Measurements from ENCODE around the gene TMEM129.

Gene TMEM129

DNA sequence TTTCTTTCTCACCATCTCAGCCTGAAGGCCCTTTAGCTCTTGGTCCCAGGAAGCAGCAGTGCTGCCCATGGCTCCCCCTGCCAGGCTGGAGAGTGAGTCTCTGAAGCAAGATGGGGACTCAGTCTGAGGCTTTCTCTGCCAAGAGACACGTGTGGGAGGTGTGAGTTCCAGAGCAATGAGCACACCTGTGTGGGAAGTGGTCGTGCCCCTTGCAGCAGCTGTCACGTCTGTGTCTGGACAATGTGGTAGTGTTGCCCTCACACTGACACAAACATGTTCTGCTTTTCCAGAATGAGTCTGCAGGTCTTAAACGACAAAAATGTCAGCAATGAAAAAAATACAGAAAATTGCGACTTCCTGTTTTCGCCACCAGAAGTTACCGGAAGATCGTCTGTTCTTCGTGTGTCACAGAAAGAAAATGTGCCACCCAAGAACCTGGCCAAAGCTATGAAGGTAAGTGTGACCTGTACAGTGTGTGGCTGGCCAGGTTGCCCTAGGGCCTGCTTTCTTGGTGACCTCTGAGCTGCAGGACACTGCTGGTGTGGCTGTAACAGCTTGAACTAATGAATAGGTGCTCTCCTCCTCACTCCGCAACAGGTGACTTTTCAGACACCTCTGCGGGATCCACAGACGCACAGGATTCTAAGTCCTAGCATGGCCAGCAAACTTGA is 2.1 kb upstream of the TMEM129 start:
- Histone ChIP-seq H3K9me3 (ENCODE audit: low read length) (no peaks in the 10 kb centered on the region), H3F3A (ENCODE audit: insufficient read depth, low read length) (no peaks in the 10 kb centered on the region; the same call in 1 of the 2 replicates), H3K9me2 (ENCODE audit: low read depth, low read length) (no peaks in the 10 kb centered on the region), H4K20me1 (ENCODE audit: insufficient read depth, low read length) (no peaks in the 10 kb centered on the region), H3K4me1 (ENCODE audit: insufficient read depth, low read length, severe bottlenecking) (peaks cover 59% of the 10 kb centered on the region), H3K36me3 (ENCODE audit: insufficient read depth, low read length) (peaks cover 45% of the 10 kb centered on the region), H3K27ac (ENCODE audit: low read depth, low read length, poor library complexity, severe bottlenecking) (peak overlapping the region; percentile 97), H2AFZ (ENCODE audit: low read length) (no peak overlapping the region), H3K4me3 (ENCODE audit: low read depth, low read length, poor library complexity, severe bottlenecking) (peak overlapping the region; percentile 93), H3K4me2 (ENCODE audit: low read length) (peak overlapping the region; percentile 92), H3K79me2 (ENCODE audit: insufficient read depth, low read length) (peaks cover 8% of the 10 kb centered on the region), H3K9ac (ENCODE audit: low read length) (peak overlapping the region; percentile 92), H3K27me3 (ENCODE audit: insufficient read depth, low read length) (no peaks in the 10 kb centered on the region)
- TF ChIP-seq EZH2 (IDR thresholded peaks at IDR 0.05; ENCODE audit: borderline replicate concordance, low read length) = no peak
- TF ChIP-seq, protein P1, sequence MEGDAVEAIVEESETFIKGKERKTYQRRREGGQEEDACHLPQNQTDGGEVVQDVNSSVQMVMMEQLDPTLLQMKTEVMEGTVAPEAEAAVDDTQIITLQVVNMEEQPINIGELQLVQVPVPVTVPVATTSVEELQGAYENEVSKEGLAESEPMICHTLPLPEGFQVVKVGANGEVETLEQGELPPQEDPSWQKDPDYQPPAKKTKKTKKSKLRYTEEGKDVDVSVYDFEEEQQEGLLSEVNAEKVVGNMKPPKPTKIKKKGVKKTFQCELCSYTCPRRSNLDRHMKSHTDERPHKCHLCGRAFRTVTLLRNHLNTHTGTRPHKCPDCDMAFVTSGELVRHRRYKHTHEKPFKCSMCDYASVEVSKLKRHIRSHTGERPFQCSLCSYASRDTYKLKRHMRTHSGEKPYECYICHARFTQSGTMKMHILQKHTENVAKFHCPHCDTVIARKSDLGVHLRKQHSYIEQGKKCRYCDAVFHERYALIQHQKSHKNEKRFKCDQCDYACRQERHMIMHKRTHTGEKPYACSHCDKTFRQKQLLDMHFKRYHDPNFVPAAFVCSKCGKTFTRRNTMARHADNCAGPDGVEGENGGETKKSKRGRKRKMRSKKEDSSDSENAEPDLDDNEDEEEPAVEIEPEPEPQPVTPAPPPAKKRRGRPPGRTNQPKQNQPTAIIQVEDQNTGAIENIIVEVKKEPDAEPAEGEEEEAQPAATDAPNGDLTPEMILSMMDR (IDR thresholded peaks at IDR 0.05; ENCODE audit: low read length) = no peak

DNA sequence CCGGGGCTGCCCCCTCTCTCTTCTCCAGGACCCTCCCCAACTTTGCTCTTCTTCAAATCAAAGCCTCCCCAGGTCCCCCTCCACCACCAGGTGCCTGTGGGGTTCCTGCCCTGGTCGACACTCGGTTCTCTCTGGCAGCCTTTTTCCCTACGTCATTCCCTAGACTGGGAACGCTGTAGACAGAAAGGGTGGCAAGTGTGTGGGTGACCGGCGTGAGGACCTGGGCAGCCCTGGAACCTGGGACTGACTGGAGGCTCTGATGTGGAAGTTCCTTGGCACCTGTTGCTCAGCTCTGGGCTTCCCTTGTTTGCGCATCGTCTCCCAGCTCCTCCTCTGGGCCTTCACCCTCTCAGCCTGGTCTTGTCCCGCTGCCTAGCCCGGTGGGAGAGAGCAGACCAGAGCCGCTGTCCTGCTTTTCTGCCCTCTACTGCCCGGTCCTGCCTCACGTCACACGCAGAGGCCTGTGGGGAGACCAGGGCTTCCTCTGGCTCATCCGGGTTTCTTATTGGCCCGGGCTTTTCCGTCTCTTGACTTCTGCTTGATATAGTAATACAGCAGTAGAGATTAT is 1.5 kb upstream of the TMEM129 start:
- Histone ChIP-seq H3K79me2 (ENCODE audit: insufficient read depth, low read length) (peaks cover 8% of the 10 kb centered on the region), H3K4me1 (ENCODE audit: insufficient read depth, low read length, severe bottlenecking) (peaks cover 65% of the 10 kb centered on the region), H3K4me3 (ENCODE audit: low read depth, low read length, poor library complexity, severe bottlenecking) (peak overlapping the region; percentile 93), H3K9me2 (ENCODE audit: low read depth, low read length) (no peaks in the 10 kb centered on the region), H3K9ac (ENCODE audit: low read length) (peak overlapping the region; percentile 92), H3K27me3 (ENCODE audit: insufficient read depth, low read length) (no peaks in the 10 kb centered on the region), H3K27ac (ENCODE audit: low read depth, low read length, poor library complexity, severe bottlenecking) (peak overlapping the region; percentile 97), H4K20me1 (ENCODE audit: insufficient read depth, low read length) (no peaks in the 10 kb centered on the region), H3F3A (ENCODE audit: insufficient read depth, low read length) (no peaks in the 10 kb centered on the region; the same call in 1 of the 2 replicates), H3K4me2 (ENCODE audit: low read length) (peak overlapping the region; percentile 92), H3K36me3 (ENCODE audit: insufficient read depth, low read length) (peaks cover 39% of the 10 kb centered on the region), H2AFZ (ENCODE audit: low read length) (no peak overlapping the region), H3K9me3 (ENCODE audit: low read length) (no peaks in the 10 kb centered on the region)
- no peak for TF ChIP-seq EZH2 (IDR thresholded peaks at IDR 0.05; ENCODE audit: borderline replicate concordance, low read length)
- TF ChIP-seq, protein P1 (IDR thresholded peaks at IDR 0.05; ENCODE audit: low read length) = no peak

DNA sequence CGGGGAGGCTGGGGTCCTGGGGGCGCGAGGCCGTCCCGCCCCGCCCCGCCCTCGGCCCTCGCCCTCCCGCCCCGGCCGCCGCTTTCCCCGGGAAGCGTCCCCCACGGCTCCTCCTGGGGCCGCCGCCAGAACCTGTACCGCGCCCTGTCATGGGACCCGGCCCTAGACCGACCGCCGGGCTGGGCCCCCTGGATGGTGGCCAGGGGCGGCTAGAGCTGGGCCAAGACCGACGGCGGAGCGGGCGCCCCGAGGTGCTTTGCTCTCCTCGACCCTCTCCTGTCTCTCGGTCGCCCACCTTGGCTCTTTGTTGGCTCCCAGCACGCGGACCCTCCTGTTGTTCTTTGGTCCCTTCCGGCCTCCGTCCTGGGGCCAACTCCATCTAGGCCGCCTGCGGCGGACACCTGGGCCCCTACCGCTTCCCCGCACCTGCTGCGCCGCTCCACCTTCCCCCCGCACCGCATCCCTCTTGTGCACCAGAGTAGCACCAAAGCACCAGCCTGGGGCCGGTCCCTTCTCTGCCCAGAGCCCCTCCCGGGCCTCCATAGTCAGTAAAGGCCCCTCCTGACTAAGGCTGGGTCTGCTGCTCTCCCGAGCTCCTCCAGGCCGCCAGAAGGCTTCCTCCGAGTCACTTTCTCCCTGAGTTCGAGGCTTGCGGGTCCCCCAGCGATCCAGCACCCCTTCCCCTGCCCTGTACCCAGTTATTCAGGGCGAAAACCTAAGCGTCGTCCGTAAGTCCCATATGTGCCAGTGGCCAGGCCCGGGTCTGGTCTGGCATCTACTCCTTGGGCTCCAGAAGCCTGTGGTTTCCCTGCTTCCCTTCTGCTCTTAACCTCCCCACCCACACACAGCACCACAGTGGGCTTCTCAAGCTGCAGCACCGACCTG is 785 bp upstream of the TMEM129 start:
- Histone ChIP-seq H3K4me1 (ENCODE audit: insufficient read depth, low read length, severe bottlenecking) (peaks cover 72% of the 10 kb centered on the region), H3K9me2 (ENCODE audit: low read depth, low read length) (no peaks in the 10 kb centered on the region), H3K9me3 (ENCODE audit: low read length) (no peaks in the 10 kb centered on the region), H3K79me2 (ENCODE audit: insufficient read depth, low read length) (peaks cover 8% of the 10 kb centered on the region), H3F3A (ENCODE audit: insufficient read depth, low read length) (no peaks in the 10 kb centered on the region; the same call in 1 of the 2 replicates), H3K4me3 (ENCODE audit: low read depth, low read length, poor library complexity, severe bottlenecking) (peak overlapping the region; percentile 93), H3K36me3 (ENCODE audit: insufficient read depth, low read length) (peaks cover 32% of the 10 kb centered on the region), H3K9ac (ENCODE audit: low read length) (peak overlapping the region; percentile 92), H2AFZ (ENCODE audit: low read length) (no peak overlapping the region), H4K20me1 (ENCODE audit: insufficient read depth, low read length) (no peaks in the 10 kb centered on the region), H3K27me3 (ENCODE audit: insufficient read depth, low read length) (no peaks in the 10 kb centered on the region), H3K27ac (ENCODE audit: low read depth, low read length, poor library complexity, severe bottlenecking) (peak overlapping the region; percentile 97), H3K4me2 (ENCODE audit: low read length) (peak overlapping the region; percentile 92)
- TF ChIP-seq, protein P1 (IDR thresholded peaks at IDR 0.05; ENCODE audit: low read length) = no peak
- no peak for TF ChIP-seq EZH2 (IDR thresholded peaks at IDR 0.05; ENCODE audit: borderline replicate concordance, low read length)

Data from OCI-LY1 (cell line).